GM12872 (cell line): ENCODE measurements around the gene ASAP2.

Experiments used
- CTCF ChIP-seq: IDR thresholded peaks from 3 replicates; pipeline ENCODE4 v1.5.1; 2011; ENCODE audit warnings: low read depth, mild to moderate bottlenecking, low read length, moderate library complexity; ENCODE audit not compliant: insufficient read depth

Gene ASAP2

GRCh38 chr2:9244985-9245544, 38.5 kb downstream of the ASAP2 start:
- TF ChIP-seq CTCF: no peak

GRCh38 chr2:9247177-9247576, 40.6 kb downstream of the ASAP2 start:
- TF ChIP-seq CTCF: no peak

GRCh38 chr2:9247786-9248185, 41.2 kb downstream of the ASAP2 start:
- no peak for TF ChIP-seq CTCF

GRCh38 chr2:9248363-9248762, 41.8 kb downstream of the ASAP2 start:
- TF ChIP-seq CTCF: no peak

GRCh38 chr2:9249020-9249800, 42.6 kb downstream of the ASAP2 start:
- no peak for TF ChIP-seq CTCF

GRCh38 chr2:9250091-9250490, 43.5 kb downstream of the ASAP2 start:
- no peak for TF ChIP-seq CTCF

GRCh38 chr2:9250498-9251153, 44.0 kb downstream of the ASAP2 start:
- TF ChIP-seq CTCF: no peak
